ENCODE measurements around the gene LMNTD2. TPM values are rescaled to one million over a fixed set of nuclear protein-coding genes. Genes with fewer than 3 reads are reported as not detected.

Gene LMNTD2
- total RNA-seq = 1 to 10 TPM; 2.5 to 3.2 TPM

GRCh38 chr11:560305-561147, at the start of gene LMNTD2, which contains the start of gene RASSF7:
Gene LMNTD2, minus strand, starts transcription at chr11:560738. Its CDS starts 22 bp downstream, at chr11:560716.
Gene RASSF7, plus strand, starts transcription at chr11:560970. Its CDS starts 799 bp downstream, at chr11:561769.
- H3K27ac Mint-ChIP-seq = peak within 1 kb of the TSS; percentile 71
- peaks cover 20% of the 10 kb centered on the region for H3K4me1 Mint-ChIP-seq
- H3K36me3 Mint-ChIP-seq (ENCODE audit: low read depth) = peaks cover 10% of the 10 kb centered on the region
- peak; percentile 95 for DNase-seq
- H3K27me3 Mint-ChIP-seq = peaks cover 15% of the 10 kb centered on the region
- ChIA-PET CTCF (interaction anchor here (1.0 to 1.5 kb wide), 3 partner anchors 8 to 166 kb away, joined by 3 to 5 read pairs (median 3); no protein-coding TSS in a partner anchor), POLR2A (interaction anchor here (0.9 to 2.1 kb wide), 12 partner anchors 8 to 161 kb away, joined by 3 to 14 read pairs (median 5); partner anchors contain the start of genes HRAS, IRF7, LRRC56 and PHRF1)
- no peaks in the 10 kb centered on the region for H3K9me3 Mint-ChIP-seq
- H3K4me3 Mint-ChIP-seq = peak within 1 kb of the TSS; percentile 94

DNA sequence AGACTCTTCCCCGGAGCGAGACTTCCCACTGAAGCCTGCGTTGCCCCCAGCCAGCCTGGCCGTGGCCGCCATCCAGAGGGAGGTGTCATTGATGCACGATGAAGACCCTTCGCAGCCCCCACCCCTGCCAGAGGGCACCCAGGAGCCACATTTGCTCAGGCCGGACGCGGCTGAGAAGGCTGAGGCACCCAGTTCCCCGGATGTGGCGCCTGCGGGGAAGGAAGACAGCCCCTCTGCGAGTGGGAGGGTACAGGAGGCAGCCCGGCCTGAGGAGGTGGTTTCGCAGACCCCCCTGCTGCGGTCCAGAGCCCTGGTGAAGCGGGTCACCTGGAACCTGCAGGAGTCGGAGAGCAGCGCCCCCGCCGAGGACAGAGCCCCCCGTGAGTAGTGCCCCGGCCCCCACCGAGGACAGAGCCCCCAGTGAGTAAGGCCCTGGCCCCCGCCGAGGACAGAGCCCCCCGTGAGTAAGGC, 48.8 kb upstream of the LMNTD2 start:
- H3K27me3 Mint-ChIP-seq = no peaks in the 10 kb centered on the region
- ChIA-PET POLR2A (interaction anchor here (2.2 kb wide), 1 partner anchor 21 kb away, joined by 8 read pairs; no protein-coding TSS in a partner anchor), CTCF (no interaction called here)
- H3K27ac Mint-ChIP-seq = no peak overlapping the region
- peaks cover 69% of the 10 kb centered on the region for H3K36me3 Mint-ChIP-seq (ENCODE audit: low read depth)
- H3K4me1 Mint-ChIP-seq = peaks cover 6% of the 10 kb centered on the region
- no peak overlapping the region for H3K4me3 Mint-ChIP-seq
- no peak for DNase-seq
- no peaks in the 10 kb centered on the region for H3K9me3 Mint-ChIP-seq

DNA sequence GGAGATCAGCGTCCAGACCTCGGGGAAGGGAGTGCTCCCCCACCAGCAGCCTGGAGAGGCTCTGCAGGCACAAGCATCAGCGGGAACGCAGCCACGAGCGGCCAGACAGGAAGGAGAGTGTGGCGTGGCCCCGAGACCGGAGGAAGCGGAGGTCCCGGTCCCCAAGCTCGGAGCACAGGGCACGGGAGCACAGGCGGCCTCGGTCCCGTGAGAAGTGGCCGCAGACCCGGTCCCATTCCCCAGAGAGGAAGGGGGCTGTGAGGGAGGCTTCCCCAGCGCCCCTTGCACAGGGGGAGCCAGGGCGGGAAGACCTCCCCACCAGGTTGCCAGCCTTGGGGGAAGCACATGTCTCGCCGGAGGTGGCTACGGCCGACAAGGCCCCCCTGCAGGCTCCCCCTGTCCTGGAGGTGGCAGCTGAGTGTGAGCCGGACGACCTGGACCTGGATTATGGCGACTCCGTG, 48.3 kb upstream of the LMNTD2 start:
- DNase-seq = no peak
- H3K36me3 Mint-ChIP-seq (ENCODE audit: low read depth) = peaks cover 69% of the 10 kb centered on the region
- H3K27ac Mint-ChIP-seq = no peak overlapping the region
- peaks cover 6% of the 10 kb centered on the region for H3K4me1 Mint-ChIP-seq
- POLR2A ChIA-PET = interaction anchor here (1.6 to 2.2 kb wide), 2 partner anchors 21 kb away, joined by 3 to 8 read pairs; no protein-coding TSS in a partner anchor
- no peaks in the 10 kb centered on the region for H3K9me3 Mint-ChIP-seq
- no peak overlapping the region for H3K4me3 Mint-ChIP-seq
- no peaks in the 10 kb centered on the region for H3K27me3 Mint-ChIP-seq
- CTCF ChIA-PET = no interaction called here

DNA sequence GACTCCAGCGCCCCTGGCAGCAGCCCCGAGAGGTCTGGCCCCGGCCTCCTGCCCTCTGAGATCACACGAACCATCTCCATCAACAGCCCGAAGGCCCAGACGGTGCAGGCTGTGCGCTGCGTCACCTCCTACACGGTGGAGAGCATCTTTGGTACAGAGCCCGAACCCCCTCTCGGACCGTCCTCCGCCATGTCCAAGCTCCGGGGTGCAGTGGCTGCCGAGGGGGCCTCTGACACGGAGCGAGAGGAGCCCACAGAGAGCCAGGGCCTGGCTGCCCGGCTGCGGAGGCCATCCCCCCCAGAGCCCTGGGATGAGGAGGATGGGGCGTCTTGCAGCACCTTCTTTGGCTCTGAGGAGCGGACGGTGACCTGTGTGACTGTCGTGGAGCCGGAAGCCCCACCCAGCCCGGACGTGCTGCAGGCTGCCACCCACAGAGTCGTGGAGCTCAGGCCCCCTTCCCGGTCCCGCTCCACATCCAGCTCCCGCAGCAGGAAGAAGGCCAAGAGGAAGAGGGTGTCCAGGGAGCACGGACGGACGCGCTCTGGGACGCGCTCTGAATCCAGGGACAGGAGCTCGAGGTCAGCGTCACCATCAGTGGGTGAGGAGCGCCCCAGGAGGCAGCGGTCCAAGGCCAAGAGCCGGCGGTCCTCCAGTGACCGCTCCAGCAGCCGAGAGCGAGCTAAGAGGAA, 47.6 kb upstream of the LMNTD2 start:
- H3K27ac Mint-ChIP-seq = no peak overlapping the region
- ChIA-PET POLR2A (interaction anchor here (1.6 kb wide), 1 partner anchor 21 kb away, joined by 3 read pairs; no protein-coding TSS in a partner anchor), CTCF (no interaction called here)
- H3K9me3 Mint-ChIP-seq = no peaks in the 10 kb centered on the region
- no peaks in the 10 kb centered on the region for H3K27me3 Mint-ChIP-seq
- H3K36me3 Mint-ChIP-seq (ENCODE audit: low read depth) = peaks cover 67% of the 10 kb centered on the region
- no peak for DNase-seq
- H3K4me1 Mint-ChIP-seq = peaks cover 3% of the 10 kb centered on the region
- no peak overlapping the region for H3K4me3 Mint-ChIP-seq

DNA sequence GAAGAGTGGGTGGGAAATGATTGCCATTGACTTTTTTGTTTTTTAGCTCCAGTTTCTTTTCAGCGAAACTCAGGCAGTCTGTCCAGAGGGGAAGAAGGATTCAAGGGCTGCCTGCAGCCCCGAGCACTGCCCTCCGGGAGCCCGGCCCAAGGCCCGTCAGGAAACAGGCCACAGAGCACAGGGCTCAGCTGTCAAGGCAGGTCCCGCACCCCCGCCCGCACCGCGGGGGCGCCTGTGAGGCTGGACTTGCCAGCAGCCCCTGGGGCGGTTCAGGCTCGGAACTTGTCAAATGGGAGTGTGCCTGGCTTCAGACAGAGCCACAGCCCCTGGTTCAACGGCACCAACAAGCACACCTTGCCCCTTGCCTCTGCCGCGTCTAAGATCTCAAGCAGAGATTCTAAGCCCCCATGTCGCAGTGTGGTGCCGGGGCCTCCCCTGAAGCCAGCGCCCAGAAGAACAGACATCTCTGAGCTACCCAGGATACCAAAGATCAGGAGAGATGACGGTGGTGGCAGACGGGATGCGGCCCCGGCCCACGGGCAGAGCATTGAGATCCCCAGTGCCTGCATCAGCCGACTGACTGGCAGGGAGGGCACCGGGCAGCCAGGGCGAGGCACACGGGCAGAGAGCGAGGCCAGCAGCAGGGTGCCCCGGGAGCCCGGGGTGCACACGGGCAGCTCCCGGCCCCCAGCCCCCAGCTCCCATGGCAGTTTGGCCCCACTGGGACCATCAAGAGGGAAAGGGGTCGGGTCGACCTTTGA, 46.7 kb upstream of the LMNTD2 start:
- DNase-seq = no peak
- CTCF ChIA-PET = no interaction called here
- Mint-ChIP-seq H3K9me3 (no peaks in the 10 kb centered on the region), H3K36me3 (ENCODE audit: low read depth) (peaks cover 63% of the 10 kb centered on the region), H3K27ac (no peak overlapping the region), H3K27me3 (no peaks in the 10 kb centered on the region), H3K4me3 (no peak overlapping the region), H3K4me1 (peaks cover 2% of the 10 kb centered on the region)
- POLR2A ChIA-PET = interaction anchor here (0.8 to 1.6 kb wide), 2 partner anchors 9 to 20 kb away, joined by 3 read pairs; partner anchors contain the start of gene IRF7

GRCh38 chr11:606245-606644, 45.7 kb upstream of the LMNTD2 start:
- ChIA-PET POLR2A (interaction anchor here (0.8 kb wide), 1 partner anchor 10 kb away, joined by 3 read pairs; the partner anchor contains the start of gene IRF7), CTCF (no interaction called here)
- Mint-ChIP-seq H3K4me3 (no peak overlapping the region), H3K27me3 (no peaks in the 10 kb centered on the region), H3K36me3 (ENCODE audit: low read depth) (peaks cover 63% of the 10 kb centered on the region), H3K4me1 (no peaks in the 10 kb centered on the region), H3K27ac (no peak overlapping the region), H3K9me3 (no peaks in the 10 kb centered on the region)
- DNase-seq = no peak

GRCh38 chr11:605286-606129, 45.0 kb upstream of the LMNTD2 start:
- Mint-ChIP-seq H3K4me1 (no peaks in the 10 kb centered on the region), H3K27me3 (no peaks in the 10 kb centered on the region), H3K27ac (no peak overlapping the region), H3K9me3 (no peaks in the 10 kb centered on the region), H3K36me3 (ENCODE audit: low read depth) (peaks cover 59% of the 10 kb centered on the region), H3K4me3 (no peak overlapping the region)
- DNase-seq = no peak
- CTCF ChIA-PET = no interaction called here
- POLR2A ChIA-PET = interaction anchor here (1.3 kb wide), 1 partner anchor 9 kb away, joined by 5 read pairs; no protein-coding TSS in a partner anchor

GRCh38 chr11:603154-603553, 42.6 kb upstream of the LMNTD2 start:
- POLR2A ChIA-PET = no interaction called here
- no peaks in the 10 kb centered on the region for H3K27me3 Mint-ChIP-seq
- H3K9me3 Mint-ChIP-seq = no peaks in the 10 kb centered on the region
- CTCF ChIA-PET = no interaction called here
- no peaks in the 10 kb centered on the region for H3K4me1 Mint-ChIP-seq
- no peak for DNase-seq
- no peak overlapping the region for H3K27ac Mint-ChIP-seq
- peaks cover 56% of the 10 kb centered on the region for H3K36me3 Mint-ChIP-seq (ENCODE audit: low read depth)
- no peak overlapping the region for H3K4me3 Mint-ChIP-seq

- peaks cover 5% of the 10 kb centered on the region for H3K4me1 Mint-ChIP-seq
- ChIA-PET POLR2A (interaction anchor here (0.9 kb wide), 1 partner anchor 26 kb away, joined by 3 read pairs; the partner anchor contains the start of gene PHRF1), CTCF (interaction anchor here (0.7 kb wide), 1 partner anchor 234 kb away, joined by 4 read pairs; no protein-coding TSS in a partner anchor)
- H3K27me3 Mint-ChIP-seq = no peaks in the 10 kb centered on the region
- H3K4me3 Mint-ChIP-seq = no peak overlapping the region
- peaks cover 54% of the 10 kb centered on the region for H3K36me3 Mint-ChIP-seq (ENCODE audit: low read depth)
- DNase-seq = no peak
- H3K27ac Mint-ChIP-seq = no peak overlapping the region
- no peaks in the 10 kb centered on the region for H3K9me3 Mint-ChIP-seq
Observed at GRCh38 chr11:601573-602245, 41.2 kb upstream of the LMNTD2 start.

GRCh38 chr11:598005-598680, 37.6 kb upstream of the LMNTD2 start:
- H3K4me1 Mint-ChIP-seq = peaks cover 25% of the 10 kb centered on the region
- H3K4me3 Mint-ChIP-seq = no peak overlapping the region
- H3K36me3 Mint-ChIP-seq (ENCODE audit: low read depth) = peaks cover 54% of the 10 kb centered on the region
- DNase-seq = no peak
- no peaks in the 10 kb centered on the region for H3K27me3 Mint-ChIP-seq
- ChIA-PET CTCF (no interaction called here), POLR2A (no interaction called here)
- H3K9me3 Mint-ChIP-seq = no peaks in the 10 kb centered on the region
- H3K27ac Mint-ChIP-seq = peak overlapping the region; percentile 7

DNA sequence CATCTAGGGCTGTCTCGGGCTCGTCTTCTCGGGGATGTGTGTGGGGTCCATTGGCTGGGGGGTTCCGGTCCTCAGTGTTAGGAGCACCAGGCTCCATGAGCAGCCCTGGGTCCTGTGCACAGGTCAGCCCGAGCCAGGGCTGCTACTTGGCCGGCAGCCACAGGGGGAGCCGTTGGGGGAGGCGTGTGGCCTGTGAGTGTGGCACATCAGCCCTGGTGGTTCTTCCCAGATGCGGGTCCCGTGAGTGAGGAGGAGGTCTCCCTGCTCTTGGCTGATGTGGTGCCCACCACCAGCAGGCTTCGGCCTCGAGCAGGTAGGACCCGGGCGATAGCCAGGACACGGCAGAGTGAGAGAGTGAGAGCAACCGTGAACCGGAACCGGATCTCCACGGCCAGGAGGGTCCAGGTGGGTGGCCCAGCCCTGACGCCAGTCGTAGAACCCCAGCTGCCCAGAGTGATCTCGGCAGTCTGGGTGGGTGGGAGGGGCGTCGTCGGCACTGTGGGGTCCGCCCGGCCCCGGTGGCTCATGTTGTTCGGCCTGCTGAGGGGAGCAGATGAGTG, 36.7 kb upstream of the LMNTD2 start:
- no peak overlapping the region for H3K4me3 Mint-ChIP-seq
- peaks cover 57% of the 10 kb centered on the region for H3K36me3 Mint-ChIP-seq (ENCODE audit: low read depth)
- H3K9me3 Mint-ChIP-seq = no peaks in the 10 kb centered on the region
- peaks cover 25% of the 10 kb centered on the region for H3K4me1 Mint-ChIP-seq
- H3K27me3 Mint-ChIP-seq = no peaks in the 10 kb centered on the region
- no peak overlapping the region for H3K27ac Mint-ChIP-seq
- ChIA-PET POLR2A (no interaction called here), CTCF (no interaction called here)
- no peak for DNase-seq
